CMK (cell line): ENCODE measurements around the gene ITK.
"Not testable (repeated sequence)": the region's sequence is repeated elsewhere in the genome, so short reads cannot be mapped to it uniquely, and the experiment has no call there.

ENCODE experiments used
- DNase-seq: peaks from one replicate; pipeline ENCODE4 v3.0.0-alpha.2; 2010; ENCODE audit warnings: low read depth

Gene ITK

GRCh38 chr5:157212307-157212706 is 31.7 kb downstream of the ITK start:
- DNase-seq = no peak

DNA sequence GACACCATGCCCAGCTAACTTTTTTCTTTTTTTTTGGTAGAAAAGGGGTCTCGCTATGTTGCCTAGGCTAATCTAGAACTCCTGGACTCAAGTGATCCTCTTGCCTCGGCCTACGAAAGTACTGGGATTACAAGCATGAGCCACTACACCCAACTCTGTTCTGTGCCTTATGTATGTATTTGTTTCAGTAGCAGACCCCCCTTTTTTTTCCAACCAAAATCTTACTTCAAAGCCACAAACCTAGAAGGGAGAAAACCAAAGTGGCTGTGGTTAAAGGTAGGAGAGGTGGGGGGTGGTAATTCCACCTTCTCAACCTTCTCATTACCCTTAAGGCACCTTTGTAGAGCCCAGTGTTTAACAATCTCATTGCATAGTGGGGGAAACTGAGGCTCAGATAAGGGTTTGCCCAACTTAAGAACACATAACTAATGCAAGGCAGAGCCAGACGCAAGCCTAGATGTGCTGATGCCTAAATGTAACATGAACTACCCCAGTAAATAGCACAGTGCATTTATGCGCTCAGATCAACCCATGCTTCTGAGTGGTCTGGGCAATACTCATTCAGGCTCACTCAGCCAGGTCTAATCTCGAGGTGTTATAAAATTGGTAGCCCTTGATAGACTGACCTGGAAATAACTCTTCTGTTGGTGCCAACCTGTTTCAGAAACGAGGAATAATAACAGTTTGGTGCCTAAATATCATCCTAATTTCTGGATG is 33.0 kb downstream of the ITK start:
- DNase-seq = no peak

- DNase-seq = no peak
Measured at GRCh38 chr5:157214415-157214814, 33.8 kb downstream of the ITK start.

DNA sequence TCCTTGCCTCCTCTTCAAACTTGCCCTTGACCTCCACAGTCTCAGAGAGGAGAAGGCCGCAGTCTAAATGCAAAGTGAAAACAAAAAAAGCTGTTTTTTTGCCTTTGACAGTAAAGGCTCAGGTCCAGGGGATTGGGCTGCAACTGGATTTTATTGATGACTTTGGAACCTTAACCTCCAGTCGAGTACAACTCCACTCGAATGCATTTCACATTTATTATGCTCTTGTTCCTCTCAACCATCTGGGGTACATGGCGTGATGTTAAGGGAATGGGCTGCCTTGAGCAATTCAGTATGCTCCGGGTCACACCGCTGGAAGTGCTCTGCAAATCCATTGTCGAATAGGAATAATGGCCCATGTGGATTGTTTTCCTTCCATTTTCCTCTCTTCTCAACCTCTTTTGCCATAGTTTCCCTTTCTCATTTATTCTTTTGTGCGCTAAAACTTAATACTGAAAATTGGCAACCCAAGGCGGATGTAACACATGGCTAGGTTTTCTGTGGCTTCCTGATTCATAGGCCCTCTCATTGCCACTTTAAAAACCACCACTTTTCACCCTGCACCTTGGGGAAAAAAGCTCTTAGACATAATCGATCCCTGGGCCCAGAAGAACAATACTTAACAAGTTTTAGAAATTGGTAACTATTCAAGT is 34.3 kb downstream of the ITK start:
- DNase-seq = no peak

- no peak for DNase-seq
Measured at GRCh38 chr5:157215514-157216167, 35.0 kb downstream of the ITK start.

DNA sequence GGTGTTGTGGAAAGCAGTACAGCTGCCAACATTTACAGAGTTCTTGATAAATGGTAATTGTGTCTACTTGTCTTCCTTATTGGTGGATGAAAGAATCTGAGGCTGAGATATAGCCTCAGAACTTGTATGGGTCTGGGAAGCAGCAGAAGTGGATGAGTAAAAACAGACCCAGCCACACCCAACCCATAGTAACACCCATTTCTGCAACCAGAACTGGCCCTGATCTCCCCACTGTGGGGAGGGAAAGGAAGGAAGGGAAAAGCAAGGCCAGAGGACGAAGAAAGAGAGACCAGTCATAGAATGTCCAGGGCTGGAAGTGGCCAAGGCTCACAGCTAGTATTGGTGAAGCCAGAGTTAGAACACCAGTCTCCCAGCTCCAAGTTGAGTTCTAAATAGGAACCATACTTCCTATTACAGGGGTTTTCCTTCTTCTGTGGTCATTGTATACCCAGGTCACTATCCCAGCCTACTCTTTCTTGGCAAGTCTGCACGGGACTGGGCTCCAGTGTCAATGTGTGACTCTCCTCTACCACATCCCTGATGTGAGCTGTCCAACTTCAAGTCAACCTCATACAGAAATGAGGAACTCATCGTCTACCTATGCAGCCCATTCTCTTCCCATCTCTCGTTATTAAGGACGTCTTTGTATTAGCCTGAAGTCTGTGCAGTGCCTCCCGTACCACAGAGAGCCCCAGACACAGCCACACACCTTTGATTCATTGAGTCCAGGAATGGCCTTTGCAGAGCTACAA is 35.9 kb downstream of the ITK start:
- no peak for DNase-seq

- DNase-seq = no peak
Measured at GRCh38 chr5:157217289-157218024, 36.8 kb downstream of the ITK start.

- DNase-seq = no peak
Measured at GRCh38 chr5:157219491-157220271, 39.0 kb downstream of the ITK start.

GRCh38 chr5:157221959-157222358 is 41.3 kb downstream of the ITK start:
- DNase-seq = no peak

- DNase-seq = no peak
Measured at GRCh38 chr5:157222506-157223230, 42.0 kb downstream of the ITK start.

- DNase-seq = no peak
Measured at GRCh38 chr5:157225469-157226422, 45.1 kb downstream of the ITK start.

- no peak for DNase-seq
Measured at GRCh38 chr5:157230610-157231009, 50.0 kb downstream of the ITK start.

GRCh38 chr5:157232706-157233105 is 52.1 kb downstream of the ITK start:
- DNase-seq = no peak

DNA sequence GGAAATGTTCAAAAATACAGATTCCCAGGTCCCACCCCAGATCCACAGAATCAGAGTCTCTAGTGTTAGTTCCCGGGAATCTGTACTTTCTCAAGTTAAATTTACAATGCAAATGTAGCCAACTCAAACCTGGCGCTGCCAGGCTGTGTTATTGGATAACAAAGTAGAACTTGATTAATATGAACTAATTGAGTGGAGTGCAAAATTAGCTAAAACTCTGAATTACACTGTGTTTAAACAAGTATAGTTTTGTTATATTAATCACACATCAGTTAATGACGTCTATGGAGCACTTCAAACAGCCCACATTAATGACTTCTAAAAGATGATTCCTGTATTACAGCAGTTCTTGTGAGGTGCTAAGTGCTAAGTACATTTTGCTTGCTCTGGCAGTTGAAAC is 52.9 kb downstream of the ITK start:
- no peak for DNase-seq

DNA sequence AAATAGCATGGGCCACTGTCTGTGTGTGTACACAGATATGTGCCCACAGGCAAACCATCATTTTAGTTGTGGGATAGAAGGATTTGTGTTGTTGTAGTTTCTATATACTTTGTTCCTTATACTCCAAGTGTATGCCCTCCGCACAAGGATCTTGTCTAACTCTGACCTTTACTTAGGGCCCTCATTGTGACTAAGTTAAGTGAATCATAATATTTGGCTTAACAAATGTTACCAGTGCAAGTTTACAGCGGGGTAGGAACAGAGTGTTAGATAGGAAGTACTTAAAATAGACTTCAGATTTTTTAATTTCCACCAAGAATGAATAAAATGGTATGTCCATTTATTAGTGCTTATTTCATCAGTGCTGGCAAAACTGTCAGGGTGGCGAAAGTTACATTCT is 55.8 kb downstream of the ITK start:
- no peak for DNase-seq

DNA sequence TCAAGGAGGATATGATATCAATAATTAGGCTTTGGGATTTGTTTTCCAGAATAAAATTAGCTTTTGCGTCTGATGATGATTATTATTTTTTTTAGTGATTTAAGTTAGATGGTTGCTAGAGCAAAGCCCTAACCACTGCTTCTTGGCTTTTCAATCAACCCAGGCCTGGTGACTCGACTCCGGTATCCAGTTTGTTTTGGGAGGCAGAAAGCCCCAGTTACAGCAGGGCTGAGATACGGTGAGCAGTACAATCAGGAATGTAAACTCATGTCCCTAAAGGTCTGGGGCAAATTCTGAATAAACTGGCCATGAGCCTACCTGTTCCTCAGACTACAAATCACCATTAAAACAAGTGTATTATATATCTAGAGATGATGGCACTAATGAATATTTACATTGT is 60.8 kb downstream of the ITK start:
- no peak for DNase-seq

DNA sequence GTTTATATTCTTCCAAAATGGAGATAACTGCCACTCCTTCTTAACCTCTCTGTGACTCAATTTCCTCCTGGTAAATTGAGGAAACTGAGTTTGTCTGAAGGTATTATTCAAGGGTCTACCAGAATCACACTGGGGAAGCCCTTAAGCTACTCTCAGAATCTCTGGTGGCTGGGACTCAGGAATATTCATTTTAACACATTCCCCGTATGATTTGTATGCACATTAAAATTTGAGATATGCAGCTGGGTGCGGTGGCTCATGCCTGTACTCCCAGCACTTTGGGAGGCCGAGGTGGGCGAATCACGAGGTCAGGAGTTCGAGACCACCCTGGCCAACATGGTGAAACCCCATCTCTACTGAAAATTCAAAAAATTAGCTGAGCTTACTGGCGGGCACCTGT is 64.1 kb downstream of the ITK start:
- DNase-seq = not testable (repeated sequence)

GRCh38 chr5:157245476-157245875 is 64.8 kb downstream of the ITK start:
- no peak for DNase-seq

DNA sequence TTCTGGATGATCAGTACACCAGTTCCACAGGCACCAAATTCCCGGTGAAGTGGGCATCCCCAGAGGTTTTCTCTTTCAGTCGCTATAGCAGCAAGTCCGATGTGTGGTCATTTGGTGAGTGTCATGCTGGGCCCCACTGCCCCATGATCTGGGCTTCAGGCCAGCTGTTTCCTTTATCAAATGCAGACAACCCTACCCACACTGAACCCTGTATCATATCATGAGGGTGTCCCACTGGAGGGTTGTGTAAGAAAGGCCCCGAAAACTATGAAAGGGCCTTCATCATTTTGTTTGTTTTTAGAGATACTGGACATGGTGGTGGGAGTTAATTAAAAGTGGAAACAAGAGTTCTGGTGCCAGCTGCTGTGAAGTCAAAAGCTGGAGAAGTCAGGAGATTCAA is 65.2 kb downstream of the ITK start:
- no peak for DNase-seq
